ENCODE results near the gene POU2AF2. TPM values are rescaled to one million over a fixed set of nuclear protein-coding genes. Genes with fewer than 3 reads are reported as not detected.
"Not testable (repeated sequence)": the region's sequence is repeated elsewhere in the genome, so short reads cannot be mapped to it uniquely, and the experiment has no call there.

Gene POU2AF2
- total RNA-seq, 1 experiment from 2014 or later = 0.35 TPM

GRCh38 chr11:111220721-111221120 lies 24.8 kb upstream of the POU2AF2 start:
- CTCF ChIA-PET = no interaction called here
- Mint-ChIP-seq H3K27ac (ENCODE audit: unreplicated experiment) (no peak overlapping the region), H3K36me3 (ENCODE audit: insufficient read depth, unreplicated experiment) (no peaks in the 10 kb centered on the region), H3K9me3 (ENCODE audit: low read depth, unreplicated experiment) (peaks cover 2% of the 10 kb centered on the region), H3K27me3 (ENCODE audit: unreplicated experiment) (peaks cover 11% of the 10 kb centered on the region), H3K4me3 (ENCODE audit: low read depth, unreplicated experiment) (no peak overlapping the region), H3K4me1 (ENCODE audit: low read depth, unreplicated experiment) (no peaks in the 10 kb centered on the region)
- no peak for DNase-seq
- intact Hi-C loops (cut with micrococcal nuclease; ENCODE audit: unreplicated experiment) = no loop called here
- TF ChIP-seq CTCF (IDR thresholded peaks at IDR 0.05; ENCODE audit: unreplicated experiment) = no peak
- no TSS peak for BruUV-seq (replicated peaks)

DNA sequence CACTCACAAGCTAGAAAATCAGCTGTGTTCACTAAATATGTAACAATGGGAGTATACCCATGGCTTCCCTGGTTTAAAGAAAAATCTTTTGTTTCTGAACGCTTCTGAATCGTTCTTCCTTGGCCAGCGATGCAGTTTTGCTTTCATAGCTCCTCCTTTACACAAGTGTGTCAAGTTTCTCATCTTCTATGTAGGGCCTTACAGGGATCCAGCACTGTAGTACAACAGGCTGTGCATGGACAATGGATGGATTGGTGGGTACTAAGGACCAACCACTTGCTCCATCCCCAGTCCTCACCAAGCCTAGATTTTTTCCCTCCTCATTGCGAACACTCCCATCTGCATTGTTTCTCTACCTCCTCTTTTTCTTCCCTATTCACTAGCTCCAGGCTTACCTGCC lies 24.3 kb upstream of the POU2AF2 start:
- H3K27me3 Mint-ChIP-seq (ENCODE audit: unreplicated experiment) = peaks cover 11% of the 10 kb centered on the region
- intact Hi-C loops (cut with micrococcal nuclease; ENCODE audit: unreplicated experiment) = no loop called here
- DNase-seq = no peak
- CTCF ChIA-PET = no interaction called here
- H3K4me3 Mint-ChIP-seq (ENCODE audit: low read depth, unreplicated experiment) = no peak overlapping the region
- no peak overlapping the region for H3K27ac Mint-ChIP-seq (ENCODE audit: unreplicated experiment)
- peaks cover 2% of the 10 kb centered on the region for H3K9me3 Mint-ChIP-seq (ENCODE audit: low read depth, unreplicated experiment)
- H3K36me3 Mint-ChIP-seq (ENCODE audit: insufficient read depth, unreplicated experiment) = no peaks in the 10 kb centered on the region
- H3K4me1 Mint-ChIP-seq (ENCODE audit: low read depth, unreplicated experiment) = no peaks in the 10 kb centered on the region
- no TSS peak for BruUV-seq (replicated peaks)
- no peak for TF ChIP-seq CTCF (IDR thresholded peaks at IDR 0.05; ENCODE audit: unreplicated experiment)

DNA sequence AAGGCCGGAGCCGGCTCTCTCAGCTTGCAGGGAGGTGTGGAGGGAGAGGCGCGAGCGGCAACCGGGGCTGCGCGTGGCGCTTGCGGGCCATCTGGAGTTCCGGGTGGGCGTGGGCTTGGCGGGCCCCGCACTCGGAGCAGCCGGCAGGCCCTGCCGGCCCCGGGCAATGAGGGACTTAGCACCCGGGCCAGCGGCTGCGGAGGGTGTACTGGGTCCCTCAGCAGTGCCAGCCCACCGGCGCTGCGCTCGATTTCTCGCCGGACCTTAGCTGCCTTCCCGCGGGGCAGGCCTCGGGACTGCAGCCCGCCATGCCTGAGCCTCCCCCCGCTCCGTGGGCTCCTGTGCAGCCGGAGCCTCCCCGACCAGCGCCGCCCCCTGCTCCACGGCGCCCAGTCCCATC lies 23.6 kb upstream of the POU2AF2 start:
- DNase-seq; CTCF ChIA-PET; H3K4me3 Mint-ChIP-seq (ENCODE audit: low read depth, unreplicated experiment); H3K9me3 Mint-ChIP-seq (ENCODE audit: low read depth, unreplicated experiment); H3K4me1 Mint-ChIP-seq (ENCODE audit: low read depth, unreplicated experiment); intact Hi-C loops (cut with micrococcal nuclease; ENCODE audit: unreplicated experiment); H3K36me3 Mint-ChIP-seq (ENCODE audit: insufficient read depth, unreplicated experiment); BruUV-seq (replicated peaks); H3K27ac Mint-ChIP-seq (ENCODE audit: unreplicated experiment): not testable (repeated sequence)
- peaks cover 11% of the 10 kb centered on the region for H3K27me3 Mint-ChIP-seq (ENCODE audit: unreplicated experiment)

- peaks cover 11% of the 10 kb centered on the region for H3K27me3 Mint-ChIP-seq (ENCODE audit: unreplicated experiment)
- H3K4me3 Mint-ChIP-seq (ENCODE audit: low read depth, unreplicated experiment); CTCF ChIA-PET; H3K4me1 Mint-ChIP-seq (ENCODE audit: low read depth, unreplicated experiment); intact Hi-C loops (cut with micrococcal nuclease; ENCODE audit: unreplicated experiment); BruUV-seq (replicated peaks); H3K27ac Mint-ChIP-seq (ENCODE audit: unreplicated experiment); H3K9me3 Mint-ChIP-seq (ENCODE audit: low read depth, unreplicated experiment); DNase-seq; H3K36me3 Mint-ChIP-seq (ENCODE audit: insufficient read depth, unreplicated experiment): not testable (repeated sequence)
These were observed 22.6 kb upstream of the POU2AF2 start for GRCh38 chr11:111222821-111223455.

DNA sequence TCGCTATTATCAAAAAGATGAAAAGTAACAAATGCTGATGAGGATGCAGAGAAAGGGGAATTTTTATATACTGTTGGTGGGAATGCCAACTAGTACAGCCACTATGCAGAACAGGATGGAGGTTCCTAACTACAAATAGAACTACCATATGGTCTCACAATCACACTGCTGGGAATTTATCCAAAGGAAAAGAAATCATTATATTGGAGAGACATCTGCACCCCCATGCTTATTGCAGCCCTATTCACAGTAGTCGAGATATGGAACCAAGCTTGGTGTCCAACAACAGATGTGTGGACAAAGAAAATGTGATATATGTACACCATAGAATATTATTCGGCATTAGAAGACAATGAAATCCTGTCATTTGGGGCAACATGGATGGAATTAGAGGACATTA lies 19.6 kb upstream of the POU2AF2 start:
- H3K27me3 Mint-ChIP-seq (ENCODE audit: unreplicated experiment) = no peaks in the 10 kb centered on the region
- no peak overlapping the region for H3K4me3 Mint-ChIP-seq (ENCODE audit: low read depth, unreplicated experiment)
- intact Hi-C loops (cut with micrococcal nuclease; ENCODE audit: unreplicated experiment) = no loop called here
- CTCF ChIA-PET = no interaction called here
- DNase-seq = no peak
- H3K27ac Mint-ChIP-seq (ENCODE audit: unreplicated experiment) = no peak overlapping the region
- no peaks in the 10 kb centered on the region for H3K9me3 Mint-ChIP-seq (ENCODE audit: low read depth, unreplicated experiment)
- H3K36me3 Mint-ChIP-seq (ENCODE audit: insufficient read depth, unreplicated experiment) = peaks cover 6% of the 10 kb centered on the region
- H3K4me1 Mint-ChIP-seq (ENCODE audit: low read depth, unreplicated experiment) = no peaks in the 10 kb centered on the region
- no TSS peak for BruUV-seq (replicated peaks)
- no peak for TF ChIP-seq CTCF (IDR thresholded peaks at IDR 0.05; ENCODE audit: unreplicated experiment)

Data from Calu3 (cell line).